ENCODE data around the gene C17orf78. TPM values are rescaled to one million over a fixed set of nuclear protein-coding genes. Genes with fewer than 3 reads are reported as not detected.
A peak's percentile ranks its signal among the peaks of the same experiment; 100 is the strongest.

The C17orf78 gene
- total RNA-seq, 1 experiment from 2014 or later = not detected

GRCh38 chr17:37405955-37406634 lies 30.3 kb downstream of the C17orf78 start:
- TSS peak; percentile 77 for BruUV-seq (replicated peaks)
- ChIA-PET CTCF (no interaction called here), POLR2A (no interaction called here), RAD21 (ENCODE audit: low non-redundant PET in 1 of 2, low total read pairs in 2 of 2, uncharacterized antibody in 2 of 2, unreplicated experiment in 2 of 2) (no interaction called here)
- ATAC-seq (peak; percentile 39), DNase-seq (ENCODE audit: low read depth, low spot score) (no peak)
- no peaks in the 10 kb centered on the region for H3K27me3 ChIP-seq (ENCODE audit: insufficient read depth, low read length)
- H3K27ac ChIP-seq (ENCODE audit: low read depth, low read length) = peak overlapping the region; percentile 97
- H3K9me3 ChIP-seq (ENCODE audit: control insufficient read depth in 1 of 2, insufficient read depth in 1 of 2, low read depth in 1 of 2, low read length in 2 of 2) = no peaks in the 10 kb centered on the region
- H3K9me2 ChIP-seq (ENCODE audit: insufficient read depth) = no peaks in the 10 kb centered on the region
- H3K36me3 ChIP-seq (ENCODE audit: control insufficient read depth in 1 of 2, insufficient read depth in 2 of 2, low read length in 2 of 2) = peaks cover 0 to 2% of the 10 kb centered on the region in 2 experiments; a peak in 1 of 4 replicates
- H4K20me1 ChIP-seq (ENCODE audit: insufficient read depth) = no peaks in the 10 kb centered on the region
- peak overlapping the region; percentile 77 for H3K9ac ChIP-seq (ENCODE audit: low read length)
- H3K4me2 ChIP-seq (ENCODE audit: low read length) = peak overlapping the region; percentile 91
- H3K79me2 ChIP-seq (ENCODE audit: insufficient read depth, low read length) = peaks cover 47% of the 10 kb centered on the region
- no peak overlapping the region for H2AFZ ChIP-seq (ENCODE audit: low read depth, low read length, poor library complexity, severe bottlenecking)
- intact Hi-C loops (cut with micrococcal nuclease) = loop anchor here (2.0 kb wide), 1 partner anchor 85 kb away; no protein-coding TSS in a partner anchor
- peak overlapping the region; percentile 76 to 89 for H3K4me3 ChIP-seq (replicated peaks in 1 of 2; ENCODE audit: low read depth in 1 of 2, low read length in 2 of 2)
- TF ChIP-seq YY1 (IDR thresholded peaks at IDR 0.05; ENCODE audit: extremely low read depth, insufficient replicate concordance, low read depth, low read length) (peak; percentile 4), CBX3 (IDR thresholded peaks at IDR 0.05; ENCODE audit: low read depth) (no peak), EGR1 (IDR thresholded peaks at IDR 0.05; ENCODE audit: low read depth) (no peak), EZH2 (IDR thresholded peaks at IDR 0.05) (no peak), TCF7L2 (IDR thresholded peaks at IDR 0.05; ENCODE audit: borderline replicate concordance, extremely low read depth, insufficient read depth, insufficient read length) (no peak), JUND (IDR thresholded peaks at IDR 0.05) (no peak), CEBPB (IDR thresholded peaks at IDR 0.05; ENCODE audit: low read depth) (no peak), SP1 (IDR thresholded peaks at IDR 0.05; ENCODE audit: low read depth) (no peak), SIN3A (IDR thresholded peaks at IDR 0.05; ENCODE audit: low read depth) (peak; percentile 7; the same call in 1 of the 2 replicates), ZNF274 (IDR thresholded peaks at IDR 0.05; ENCODE audit: low read depth, low read length) (no peak)
- TF ChIP-seq, protein P1, sequence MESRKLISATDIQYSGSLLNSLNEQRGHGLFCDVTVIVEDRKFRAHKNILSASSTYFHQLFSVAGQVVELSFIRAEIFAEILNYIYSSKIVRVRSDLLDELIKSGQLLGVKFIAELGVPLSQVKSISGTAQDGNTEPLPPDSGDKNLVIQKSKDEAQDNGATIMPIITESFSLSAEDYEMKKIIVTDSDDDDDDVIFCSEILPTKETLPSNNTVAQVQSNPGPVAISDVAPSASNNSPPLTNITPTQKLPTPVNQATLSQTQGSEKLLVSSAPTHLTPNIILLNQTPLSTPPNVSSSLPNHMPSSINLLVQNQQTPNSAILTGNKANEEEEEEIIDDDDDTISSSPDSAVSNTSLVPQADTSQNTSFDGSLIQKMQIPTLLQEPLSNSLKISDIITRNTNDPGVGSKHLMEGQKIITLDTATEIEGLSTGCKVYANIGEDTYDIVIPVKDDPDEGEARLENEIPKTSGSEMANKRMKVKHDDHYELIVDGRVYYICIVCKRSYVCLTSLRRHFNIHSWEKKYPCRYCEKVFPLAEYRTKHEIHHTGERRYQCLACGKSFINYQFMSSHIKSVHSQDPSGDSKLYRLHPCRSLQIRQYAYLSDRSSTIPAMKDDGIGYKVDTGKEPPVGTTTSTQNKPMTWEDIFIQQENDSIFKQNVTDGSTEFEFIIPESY (IDR thresholded peaks at IDR 0.05; ENCODE audit: extremely low read depth, insufficient replicate concordance, low read length) = no peak
- TF ChIP-seq, protein P2, sequence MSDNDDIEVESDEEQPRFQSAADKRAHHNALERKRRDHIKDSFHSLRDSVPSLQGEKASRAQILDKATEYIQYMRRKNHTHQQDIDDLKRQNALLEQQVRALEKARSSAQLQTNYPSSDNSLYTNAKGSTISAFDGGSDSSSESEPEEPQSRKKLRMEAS (IDR thresholded peaks at IDR 0.05) = 0 out of 2 replicates have a peak, but pooled peaks have one; percentile 22
- TF ChIP-seq, protein P3, sequence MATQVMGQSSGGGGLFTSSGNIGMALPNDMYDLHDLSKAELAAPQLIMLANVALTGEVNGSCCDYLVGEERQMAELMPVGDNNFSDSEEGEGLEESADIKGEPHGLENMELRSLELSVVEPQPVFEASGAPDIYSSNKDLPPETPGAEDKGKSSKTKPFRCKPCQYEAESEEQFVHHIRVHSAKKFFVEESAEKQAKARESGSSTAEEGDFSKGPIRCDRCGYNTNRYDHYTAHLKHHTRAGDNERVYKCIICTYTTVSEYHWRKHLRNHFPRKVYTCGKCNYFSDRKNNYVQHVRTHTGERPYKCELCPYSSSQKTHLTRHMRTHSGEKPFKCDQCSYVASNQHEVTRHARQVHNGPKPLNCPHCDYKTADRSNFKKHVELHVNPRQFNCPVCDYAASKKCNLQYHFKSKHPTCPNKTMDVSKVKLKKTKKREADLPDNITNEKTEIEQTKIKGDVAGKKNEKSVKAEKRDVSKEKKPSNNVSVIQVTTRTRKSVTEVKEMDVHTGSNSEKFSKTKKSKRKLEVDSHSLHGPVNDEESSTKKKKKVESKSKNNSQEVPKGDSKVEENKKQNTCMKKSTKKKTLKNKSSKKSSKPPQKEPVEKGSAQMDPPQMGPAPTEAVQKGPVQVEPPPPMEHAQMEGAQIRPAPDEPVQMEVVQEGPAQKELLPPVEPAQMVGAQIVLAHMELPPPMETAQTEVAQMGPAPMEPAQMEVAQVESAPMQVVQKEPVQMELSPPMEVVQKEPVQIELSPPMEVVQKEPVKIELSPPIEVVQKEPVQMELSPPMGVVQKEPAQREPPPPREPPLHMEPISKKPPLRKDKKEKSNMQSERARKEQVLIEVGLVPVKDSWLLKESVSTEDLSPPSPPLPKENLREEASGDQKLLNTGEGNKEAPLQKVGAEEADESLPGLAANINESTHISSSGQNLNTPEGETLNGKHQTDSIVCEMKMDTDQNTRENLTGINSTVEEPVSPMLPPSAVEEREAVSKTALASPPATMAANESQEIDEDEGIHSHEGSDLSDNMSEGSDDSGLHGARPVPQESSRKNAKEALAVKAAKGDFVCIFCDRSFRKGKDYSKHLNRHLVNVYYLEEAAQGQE (IDR thresholded peaks at IDR 0.05; ENCODE audit: low read depth) = no peak
- peaks cover 10 to 30% of the 10 kb centered on the region in 2 experiments for H3K4me1 ChIP-seq (ENCODE audit: control insufficient read depth in 1 of 2, insufficient read depth in 2 of 2, low read length in 2 of 2)

All from HCT116 (cell line).